ENCODE data around the gene KRTAP7-1. TPM values are rescaled to one million over a fixed set of nuclear protein-coding genes. Genes with fewer than 3 reads are reported as not detected.

KRTAP7-1 gene
- total and polyA plus RNA-seq, 2 of the 8 experiments (the other 6 are each of a cell fraction or from before 2014, with no cell fraction given): not detected

DNA sequence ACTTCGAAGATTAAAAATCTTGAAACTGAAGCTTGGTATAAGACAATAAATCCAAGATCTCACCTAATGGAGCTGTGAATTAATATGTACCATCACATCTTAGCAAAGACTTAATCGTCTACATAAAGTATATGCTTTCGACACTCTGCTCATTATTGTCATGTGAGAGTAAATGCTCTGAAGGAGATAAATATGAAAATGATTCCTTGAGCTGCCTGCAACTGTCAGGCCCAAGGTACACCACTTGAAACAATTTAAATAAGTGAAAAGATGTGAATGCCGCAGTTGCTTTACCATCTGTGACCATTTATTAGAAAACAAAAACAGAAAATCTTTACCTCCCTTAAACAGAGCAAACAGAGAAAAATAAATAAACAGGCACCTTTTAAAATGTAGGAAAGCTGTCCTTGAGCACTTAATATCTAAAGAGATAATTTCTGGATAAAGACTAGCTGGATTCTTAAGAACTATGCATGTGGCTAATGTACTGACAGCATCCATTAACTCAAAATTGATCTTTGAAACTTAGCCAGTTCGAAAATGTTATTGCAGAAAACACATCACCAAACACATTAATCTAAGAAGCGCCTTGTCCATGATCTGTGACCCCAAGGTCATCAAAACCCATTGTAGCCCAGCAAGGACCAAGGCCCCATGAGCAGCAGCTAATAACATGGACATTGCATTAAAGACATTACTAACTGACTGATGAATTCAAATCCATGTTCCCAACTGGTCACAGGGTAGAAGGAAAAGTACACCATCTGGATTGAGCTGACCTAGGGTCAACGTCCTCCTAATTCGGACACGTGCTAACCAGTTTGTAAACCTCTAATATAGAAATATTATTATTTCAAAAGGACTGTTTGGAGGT, 18.3 kb upstream of the KRTAP7-1 start:
- H3K56ac ChIP-seq (replicated peaks; ENCODE audit: insufficient read length, low read depth, low read length): no peak overlapping the region
- no peaks in the 10 kb centered on the region for H3K9me3 ChIP-seq (ENCODE audit: insufficient read depth in 2 of 2, low read depth in 1 of 2, low read length in 1 of 2)
- no peak overlapping the region for H2AFZ ChIP-seq (ENCODE audit: low read length)
- H2BK5ac ChIP-seq (ENCODE audit: low read depth, low read length): no peak overlapping the region
- H4K8ac ChIP-seq (ENCODE audit: extremely low read depth, insufficient read depth, low read length): no peak overlapping the region
- CTCF ChIA-PET (ENCODE audit: partially characterized antibody): interaction anchor here (0.6 to 2.0 kb wide), 5 partner anchors 9 to 19 kb away, joined by 3 to 13 read pairs (median 3); no protein-coding TSS in a partner anchor
- no peak overlapping the region for H3K23ac ChIP-seq (ENCODE audit: insufficient read length)
- H3K4ac ChIP-seq (replicated peaks; ENCODE audit: insufficient read length, low read depth, low read length): no peak overlapping the region
- no peak overlapping the region for H2AK5ac ChIP-seq (ENCODE audit: low read depth, low read length)
- POLR2A ChIA-PET (ENCODE audit: partially characterized antibody): no interaction called here
- H3K18ac ChIP-seq (ENCODE audit: extremely low read depth, low read length): no peak overlapping the region
- H3K4me1 ChIP-seq (replicated peaks in 1 of 4; ENCODE audit: control insufficient read depth in 3 of 4, insufficient read depth in 4 of 4, low read length in 3 of 4): no peaks in the 10 kb centered on the region
- no peaks in the 10 kb centered on the region for H3K36me3 ChIP-seq (ENCODE audit: control insufficient read depth in 2 of 4, insufficient read depth in 4 of 4, low read length in 3 of 4)
- H3K27me3 ChIP-seq (replicated peaks in 1 of 4; ENCODE audit: control insufficient read depth in 3 of 4, extremely low read depth in 1 of 4, insufficient read depth in 3 of 4, low read length in 3 of 4): no peaks in the 10 kb centered on the region
- H2BK12ac ChIP-seq (ENCODE audit: low read depth, low read length): no peak overlapping the region
- no peaks in the 10 kb centered on the region for H4K20me1 ChIP-seq (replicated peaks in 1 of 2; ENCODE audit: control insufficient read depth in 1 of 2, insufficient read depth in 2 of 2, low read length in 2 of 2)
- H3K14ac ChIP-seq (ENCODE audit: insufficient read length): no peak overlapping the region
- TF ChIP-seq, protein P1, sequence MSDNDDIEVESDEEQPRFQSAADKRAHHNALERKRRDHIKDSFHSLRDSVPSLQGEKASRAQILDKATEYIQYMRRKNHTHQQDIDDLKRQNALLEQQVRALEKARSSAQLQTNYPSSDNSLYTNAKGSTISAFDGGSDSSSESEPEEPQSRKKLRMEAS (IDR thresholded peaks at IDR 0.05): no peak
- TF ChIP-seq KDM4A (IDR thresholded peaks at IDR 0.05; ENCODE audit: low read depth, low read length, severe bottlenecking) (no peak), SP2 (IDR thresholded peaks at IDR 0.05; ENCODE audit: low read length) (no peak), CBX8 (IDR thresholded peaks at IDR 0.05; ENCODE audit: borderline replicate concordance, low read depth, low read length) (no peak)
- no peak overlapping the region for H4K91ac ChIP-seq (replicated peaks; ENCODE audit: insufficient read length, low read length)
- H2BK20ac ChIP-seq (ENCODE audit: low read length): no peak overlapping the region
- no peak overlapping the region for H3K4me2 ChIP-seq (ENCODE audit: insufficient read depth in 1 of 2, low read depth in 2 of 2, low read length in 2 of 2)
- no peak for DNase-seq (ENCODE audit: low read depth in 1 of 2, low spot score in 2 of 2)
- no peak for FAIRE-seq
- H4K5ac ChIP-seq (ENCODE audit: insufficient read length, low read depth, low read length): no peak overlapping the region
- WGBS, 2 experiments (ENCODE audit: extremely low coverage in 1 of 2, insufficient coverage in 1 of 2, insufficient read length in 1 of 2, insufficient replicate concordance in 2 of 2, low coverage in 1 of 2, low lambda C conversion rate in 2 of 2, missing lambda C conversion rate in 1 of 2): 90% methylated on average over 9 of the region's 9 CpGs; no CpG with 5 or more reads in 1 of the 2 experiments
- H2BK15ac ChIP-seq (ENCODE audit: low read length): no peak overlapping the region
- no peak overlapping the region for H3K4me3 ChIP-seq (ENCODE audit: extremely low read depth in 1 of 4, insufficient read depth in 2 of 4, low read depth in 3 of 4, low read length in 4 of 4)
- no peak overlapping the region for H3K27ac ChIP-seq (ENCODE audit: low read depth, low read length)
- H3K79me2 ChIP-seq (ENCODE audit: control insufficient read depth in 1 of 2, insufficient read depth in 2 of 2, low read length in 2 of 2): no peaks in the 10 kb centered on the region
- H3K9ac ChIP-seq (replicated peaks in 1 of 4; ENCODE audit: extremely low read depth in 1 of 4, low read depth in 3 of 4, low read length in 3 of 4): no peak overlapping the region
- no peak overlapping the region for H2BK120ac ChIP-seq (replicated peaks; ENCODE audit: low read depth, low read length)
- no peaks in the 10 kb centered on the region for H3K79me1 ChIP-seq (ENCODE audit: low read depth, low read length)
- H3K23me2 ChIP-seq (ENCODE audit: low read depth, low read length): no peaks in the 10 kb centered on the region
